Suprapubic skin (tissue), 4 donors: ENCODE measurements around the gene NOL7.

Experiments
- EP300 ChIP-seq: sonication (generic); formaldehyde crosslinking; IDR thresholded peaks from one replicate; pipeline ENCODE4 v1.6.1; 2017; ENCODE audit warnings: antibody characterized with exemption
- POLR2AphosphoS5 ChIP-seq, 3 donors: sonication (generic); formaldehyde crosslinking; IDR thresholded peaks; one replicate each; pipeline ENCODE4 v1.6.1; 2017; ENCODE audit warnings: antibody characterized with exemption in 3 of 3
- TF ChIP-seq, protein P1 (sequence below), 2 donors: fragments of 200-600 bp in 1 of 2; fragments of 450-650 bp in 1 of 2; sonication (generic) in 1 of 2; IDR thresholded peaks; one replicate each; pipeline ENCODE4 v1.5.1; 2016 to 2019; ENCODE audit warnings: antibody characterized with exemption in 2 of 2, mild to moderate bottlenecking in 1 of 2, moderate library complexity in 1 of 2

DNA sequence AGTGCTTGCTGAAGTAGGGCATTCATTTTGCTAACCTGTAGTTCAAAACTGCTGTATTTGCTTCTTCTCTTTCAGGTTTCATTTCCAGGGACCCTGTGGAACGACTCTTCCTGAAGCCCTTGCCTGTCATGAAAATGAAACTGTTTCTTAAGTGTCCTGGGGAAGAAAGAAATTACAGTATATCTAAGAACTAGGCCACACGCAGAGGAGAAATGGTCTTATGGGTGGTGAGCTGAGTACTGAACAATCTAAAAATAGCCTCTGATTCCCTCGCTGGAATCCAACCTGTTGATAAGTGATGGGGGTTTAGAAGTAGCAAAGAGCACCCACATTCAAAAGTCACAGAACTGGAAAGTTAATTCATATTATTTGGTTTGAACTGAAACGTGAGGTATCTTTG, 3.4 kb upstream of the NOL7 start:
- TF ChIP-seq, protein P1, sequence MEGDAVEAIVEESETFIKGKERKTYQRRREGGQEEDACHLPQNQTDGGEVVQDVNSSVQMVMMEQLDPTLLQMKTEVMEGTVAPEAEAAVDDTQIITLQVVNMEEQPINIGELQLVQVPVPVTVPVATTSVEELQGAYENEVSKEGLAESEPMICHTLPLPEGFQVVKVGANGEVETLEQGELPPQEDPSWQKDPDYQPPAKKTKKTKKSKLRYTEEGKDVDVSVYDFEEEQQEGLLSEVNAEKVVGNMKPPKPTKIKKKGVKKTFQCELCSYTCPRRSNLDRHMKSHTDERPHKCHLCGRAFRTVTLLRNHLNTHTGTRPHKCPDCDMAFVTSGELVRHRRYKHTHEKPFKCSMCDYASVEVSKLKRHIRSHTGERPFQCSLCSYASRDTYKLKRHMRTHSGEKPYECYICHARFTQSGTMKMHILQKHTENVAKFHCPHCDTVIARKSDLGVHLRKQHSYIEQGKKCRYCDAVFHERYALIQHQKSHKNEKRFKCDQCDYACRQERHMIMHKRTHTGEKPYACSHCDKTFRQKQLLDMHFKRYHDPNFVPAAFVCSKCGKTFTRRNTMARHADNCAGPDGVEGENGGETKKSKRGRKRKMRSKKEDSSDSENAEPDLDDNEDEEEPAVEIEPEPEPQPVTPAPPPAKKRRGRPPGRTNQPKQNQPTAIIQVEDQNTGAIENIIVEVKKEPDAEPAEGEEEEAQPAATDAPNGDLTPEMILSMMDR (IDR thresholded peaks at IDR 0.05): no peak
- TF ChIP-seq POLR2AphosphoS5 (IDR thresholded peaks at IDR 0.05) (no peak), EP300 (no peak)
